OCI-LY1 (cell line): ENCODE results near the gene SLC16A3.
"Not testable (repeated sequence)": the region's sequence is repeated elsewhere in the genome, so short reads cannot be mapped to it uniquely, and the experiment has no call there.

Experiments used
- H2AFZ ChIP-seq: fragments of 200-600 bp; sonication (generic), shearing (Covaris generic); 2 replicates; pipeline ENCODE4 v1.6.0; 2014; ENCODE audit warnings: antibody characterized with exemption, mild to moderate bottlenecking, low read length
- H3F3A ChIP-seq: fragments of 200-600 bp; sonication (generic), shearing (Covaris generic); 2 replicates; pipeline ENCODE4 v1.6.0; 2014; ENCODE audit warnings: mild to moderate bottlenecking, antibody characterized with exemption, low read length, moderate library complexity; ENCODE audit not compliant: insufficient read depth
- H3K27ac ChIP-seq: fragments of 200-600 bp; sonication (generic); 2 replicates; pipeline ENCODE4 v1.5.1; 2014; ENCODE audit warnings: low read length, mixed run types, mild to moderate bottlenecking, low read depth; ENCODE audit not compliant: poor library complexity, severe bottlenecking
- H3K27me3 ChIP-seq: fragments of 200-600 bp; sonication (generic); 2 replicates; pipeline ENCODE4 v1.6.0; 2014; ENCODE audit warnings: antibody characterized with exemption, mild to moderate bottlenecking, low read length, moderate library complexity; ENCODE audit not compliant: insufficient read depth
- H3K36me3 ChIP-seq: fragments of 200-600 bp; sonication (generic); 2 replicates; pipeline ENCODE4 v1.6.1; 2014; ENCODE audit warnings: mild to moderate bottlenecking, antibody characterized with exemption, low read length, moderate library complexity, mixed read lengths; ENCODE audit not compliant: insufficient read depth
- H3K4me1 ChIP-seq: fragments of 200-600 bp; sonication (generic); 2 replicates; pipeline ENCODE4 v1.5.1; 2014; ENCODE audit warnings: mild to moderate bottlenecking, low read length, moderate library complexity; ENCODE audit not compliant: insufficient read depth, severe bottlenecking
- H3K4me2 ChIP-seq: fragments of 200-600 bp; sonication (generic), shearing (Covaris generic); 2 replicates; pipeline ENCODE4 v1.6.1; 2014; ENCODE audit warnings: low read length
- H3K4me3 ChIP-seq: fragments of 200-600 bp; sonication (generic); 2 replicates; pipeline ENCODE4 v1.5.1; 2014; ENCODE audit warnings: low read length, low read depth, mild to moderate bottlenecking, mixed read lengths; ENCODE audit not compliant: poor library complexity, severe bottlenecking
- H3K79me2 ChIP-seq: fragments of 200-600 bp; shearing (Covaris generic); 2 replicates; pipeline ENCODE4 v1.6.1; 2016; ENCODE audit warnings: mixed run types, low read length, mixed read lengths; ENCODE audit not compliant: insufficient read depth
- H3K9ac ChIP-seq: fragments of 200-600 bp; sonication (generic), shearing (Covaris generic); 2 replicates; pipeline ENCODE4 v1.6.1; 2014; ENCODE audit warnings: mild to moderate bottlenecking, low read length, mixed read lengths
- H3K9me2 ChIP-seq: fragments of 200-600 bp; sonication (generic), shearing (Covaris generic); 2 replicates; pipeline ENCODE4 v1.6.1; 2014; ENCODE audit warnings: low read depth, mild to moderate bottlenecking, low read length, mixed read lengths
- H3K9me3 ChIP-seq: fragments of 200-600 bp; shearing (Covaris generic); 2 replicates; pipeline ENCODE4 v1.6.1; 2014; ENCODE audit warnings: low read length, mixed read lengths
- H4K20me1 ChIP-seq: fragments of 200-600 bp; sonication (generic), shearing (Covaris generic); 2 replicates; pipeline ENCODE4 v1.6.0; 2016; ENCODE audit warnings: mild to moderate bottlenecking, low read length; ENCODE audit not compliant: insufficient read depth
- EZH2 ChIP-seq: fragments of 200-600 bp; sonication (generic), shearing (Covaris generic); IDR thresholded peaks from 2 replicates; pipeline ENCODE4 v1.8.0; 2017; ENCODE audit warnings: borderline replicate concordance, mixed run types, mild to moderate bottlenecking, antibody characterized with exemption, low read length, moderate library complexity, mixed read lengths
- TF ChIP-seq, protein P1 (sequence below): fragments of 200-600 bp; sonication (generic), shearing (Covaris generic); IDR thresholded peaks from 2 replicates; pipeline ENCODE4 v1.5.1; 2017; ENCODE audit warnings: mild to moderate bottlenecking, antibody characterized with exemption, low read length, moderate library complexity, mixed read lengths

Gene SLC16A3

DNA sequence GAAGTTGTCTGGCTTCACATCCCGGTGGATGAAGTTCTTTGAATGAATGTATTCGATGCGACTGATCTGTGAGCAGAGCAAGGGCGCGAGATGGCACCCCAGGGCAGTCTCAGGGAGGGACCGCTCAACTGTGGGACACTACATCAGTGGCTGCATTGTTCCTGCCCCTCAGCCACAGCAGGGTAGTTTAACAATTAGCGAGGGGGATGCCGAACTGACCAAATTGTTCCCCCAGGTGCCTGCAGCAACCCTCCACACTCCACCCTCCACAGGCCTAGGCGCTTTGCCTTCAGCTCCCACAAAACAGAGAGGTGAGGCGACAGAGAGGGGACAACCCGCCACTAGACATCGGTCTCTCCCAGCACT lies 24.3 kb downstream of the SLC16A3 start:
- Histone ChIP-seq H3K4me2 (no peak overlapping the region), H3K36me3 (peaks cover 88% of the 10 kb centered on the region), H3K9me3 (no peaks in the 10 kb centered on the region), H4K20me1 (no peaks in the 10 kb centered on the region), H3K4me3 (no peak overlapping the region), H3F3A (no peaks in the 10 kb centered on the region), H3K9me2 (no peaks in the 10 kb centered on the region), H3K27me3 (no peaks in the 10 kb centered on the region), H2AFZ (no peak overlapping the region), H3K79me2 (no peaks in the 10 kb centered on the region), H3K27ac (no peak overlapping the region), H3K9ac (no peak overlapping the region), H3K4me1 (peaks cover 3% of the 10 kb centered on the region)
- TF ChIP-seq, protein P1, sequence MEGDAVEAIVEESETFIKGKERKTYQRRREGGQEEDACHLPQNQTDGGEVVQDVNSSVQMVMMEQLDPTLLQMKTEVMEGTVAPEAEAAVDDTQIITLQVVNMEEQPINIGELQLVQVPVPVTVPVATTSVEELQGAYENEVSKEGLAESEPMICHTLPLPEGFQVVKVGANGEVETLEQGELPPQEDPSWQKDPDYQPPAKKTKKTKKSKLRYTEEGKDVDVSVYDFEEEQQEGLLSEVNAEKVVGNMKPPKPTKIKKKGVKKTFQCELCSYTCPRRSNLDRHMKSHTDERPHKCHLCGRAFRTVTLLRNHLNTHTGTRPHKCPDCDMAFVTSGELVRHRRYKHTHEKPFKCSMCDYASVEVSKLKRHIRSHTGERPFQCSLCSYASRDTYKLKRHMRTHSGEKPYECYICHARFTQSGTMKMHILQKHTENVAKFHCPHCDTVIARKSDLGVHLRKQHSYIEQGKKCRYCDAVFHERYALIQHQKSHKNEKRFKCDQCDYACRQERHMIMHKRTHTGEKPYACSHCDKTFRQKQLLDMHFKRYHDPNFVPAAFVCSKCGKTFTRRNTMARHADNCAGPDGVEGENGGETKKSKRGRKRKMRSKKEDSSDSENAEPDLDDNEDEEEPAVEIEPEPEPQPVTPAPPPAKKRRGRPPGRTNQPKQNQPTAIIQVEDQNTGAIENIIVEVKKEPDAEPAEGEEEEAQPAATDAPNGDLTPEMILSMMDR: no peak
- no peak for TF ChIP-seq EZH2

DNA sequence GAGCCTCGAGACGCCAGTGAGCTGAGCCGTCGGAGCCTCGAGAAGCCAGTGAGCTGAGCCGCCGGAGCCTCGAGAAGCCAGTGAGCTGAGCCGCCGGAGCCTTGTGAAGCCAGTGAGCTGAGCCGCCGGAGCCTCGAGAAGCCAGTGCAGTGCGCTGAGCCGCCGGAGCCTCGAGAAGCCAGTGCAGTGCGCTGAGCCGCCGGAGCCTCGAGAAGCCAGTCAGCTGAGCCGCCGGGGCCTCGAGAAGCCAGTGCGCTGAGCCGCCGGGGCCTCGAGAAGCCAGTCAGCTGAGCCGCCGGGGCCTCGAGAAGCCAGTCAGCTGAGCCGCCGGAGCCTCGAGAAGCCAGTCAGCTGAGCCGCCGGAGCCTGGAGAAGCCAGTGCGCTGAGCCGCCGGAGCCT lies 25.3 kb downstream of the SLC16A3 start:
- not testable (repeated sequence) for H3K9me3 ChIP-seq, H3K4me2 ChIP-seq, H3K4me1 ChIP-seq, H3K79me2 ChIP-seq, H2AFZ ChIP-seq, H3K9ac ChIP-seq, H3F3A ChIP-seq, H3K27me3 ChIP-seq, H3K27ac ChIP-seq, H4K20me1 ChIP-seq, H3K4me3 ChIP-seq, H3K9me2 ChIP-seq
- peaks cover 88% of the 10 kb centered on the region for H3K36me3 ChIP-seq

DNA sequence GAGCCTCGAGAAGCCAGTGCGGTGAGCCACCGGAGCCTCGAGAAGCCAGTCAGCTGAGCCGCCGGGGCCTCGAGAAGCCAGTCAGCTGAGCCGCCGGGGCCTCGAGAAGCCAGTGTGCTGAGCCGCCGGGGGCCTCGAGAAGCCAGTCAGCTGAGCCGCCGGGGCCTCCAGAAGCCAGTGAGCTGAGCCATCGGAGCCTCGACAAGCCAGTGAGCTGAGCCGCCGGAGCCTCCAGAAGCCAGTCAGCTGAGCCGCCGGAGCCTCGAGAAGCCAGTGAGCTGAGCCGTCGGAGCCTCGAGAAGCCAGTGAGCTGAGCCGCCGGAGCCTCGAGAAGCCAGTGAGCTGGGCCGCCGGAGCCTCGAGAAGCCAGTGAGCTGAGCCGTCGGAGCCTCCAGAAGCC lies 25.9 kb downstream of the SLC16A3 start:
- not testable (repeated sequence) for H3K4me3 ChIP-seq, H2AFZ ChIP-seq, H3K9me2 ChIP-seq, H3K9me3 ChIP-seq, H3K27ac ChIP-seq, H3K27me3 ChIP-seq, H3F3A ChIP-seq, H3K4me2 ChIP-seq, H3K9ac ChIP-seq, H3K4me1 ChIP-seq, H3K79me2 ChIP-seq, H4K20me1 ChIP-seq
- H3K36me3 ChIP-seq: peaks cover 88% of the 10 kb centered on the region

DNA sequence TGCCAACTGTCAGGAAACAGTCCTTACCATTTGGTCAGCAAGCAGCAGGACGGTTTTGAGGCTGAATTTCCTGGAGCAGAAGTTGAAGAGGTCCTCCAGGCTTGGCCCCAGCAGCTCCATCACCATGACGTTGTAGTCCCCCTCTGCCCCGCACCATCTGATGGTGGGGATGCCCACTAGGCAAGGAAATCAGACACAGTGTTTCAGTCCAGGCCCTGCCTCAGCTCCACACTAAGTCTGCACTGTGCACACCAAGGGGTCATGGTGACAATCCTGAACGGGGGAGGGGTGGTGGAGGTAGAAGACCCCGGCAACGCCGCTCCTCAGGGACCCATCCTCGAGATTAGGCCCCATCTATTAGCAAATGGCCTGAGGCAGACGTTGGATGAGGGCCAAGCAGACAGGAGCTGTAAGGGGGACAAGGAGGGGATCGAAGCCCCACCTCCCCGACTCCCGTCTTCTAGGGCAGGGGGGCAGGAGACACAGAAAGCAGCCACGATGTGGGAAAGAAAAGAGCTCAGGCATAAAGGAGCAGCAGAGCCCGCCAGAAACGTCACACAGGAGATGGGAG lies 26.6 kb downstream of the SLC16A3 start:
- Histone ChIP-seq H3K4me1 (peaks cover 3% of the 10 kb centered on the region), H3K4me2 (no peak overlapping the region), H3K27ac (no peak overlapping the region), H3K36me3 (peaks cover 88% of the 10 kb centered on the region), H4K20me1 (no peaks in the 10 kb centered on the region), H3K4me3 (no peak overlapping the region), H3F3A (no peaks in the 10 kb centered on the region), H3K9ac (no peak overlapping the region), H3K79me2 (peaks cover 4% of the 10 kb centered on the region; the same call in 1 of the 2 replicates), H3K9me3 (no peaks in the 10 kb centered on the region), H3K27me3 (no peaks in the 10 kb centered on the region), H3K9me2 (no peaks in the 10 kb centered on the region), H2AFZ (no peak overlapping the region)
- TF ChIP-seq, protein P1: no peak
- TF ChIP-seq EZH2: no peak
